ENCODE data around the gene RPL13.

Gene RPL13

DNA sequence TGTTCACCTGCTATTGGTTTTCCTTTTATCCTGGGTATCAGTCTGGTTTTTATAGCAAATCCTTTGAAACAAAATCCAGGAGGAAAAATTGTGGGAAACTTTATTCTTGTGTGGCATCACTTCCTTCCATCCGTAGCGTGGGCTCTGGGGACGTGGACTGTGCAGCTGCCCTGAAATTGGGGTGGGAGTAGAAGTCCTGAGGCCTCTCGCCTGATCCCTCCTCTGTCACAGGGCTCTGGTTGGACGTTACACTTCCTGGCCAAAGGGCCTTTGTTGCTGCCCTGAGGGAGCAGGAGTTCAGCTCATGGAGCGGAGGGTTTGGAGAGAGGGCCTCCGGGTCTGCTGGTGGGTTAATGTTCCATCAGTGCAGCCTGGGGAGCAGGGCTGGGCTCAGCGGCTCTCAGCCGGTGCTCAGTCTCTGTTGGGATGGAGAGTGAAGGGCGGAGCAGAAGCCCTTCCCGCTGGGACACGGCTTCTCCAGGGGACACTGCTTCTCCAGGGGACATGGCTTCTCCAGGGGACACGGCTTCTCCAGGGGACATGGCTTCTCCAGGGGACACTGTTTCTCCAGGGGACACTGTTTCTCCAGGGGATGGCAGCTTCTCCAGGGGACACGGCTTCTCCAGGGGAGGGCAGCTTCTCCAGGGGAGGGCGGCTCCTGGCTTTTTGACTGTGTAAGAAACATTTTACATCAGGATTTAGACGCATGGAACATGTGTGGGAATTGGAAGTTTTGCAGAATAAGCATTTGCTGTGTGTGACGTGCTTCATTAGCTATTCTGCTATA, 15.2 kb upstream of the RPL13 start:
- no peak for DNase-seq

DNA sequence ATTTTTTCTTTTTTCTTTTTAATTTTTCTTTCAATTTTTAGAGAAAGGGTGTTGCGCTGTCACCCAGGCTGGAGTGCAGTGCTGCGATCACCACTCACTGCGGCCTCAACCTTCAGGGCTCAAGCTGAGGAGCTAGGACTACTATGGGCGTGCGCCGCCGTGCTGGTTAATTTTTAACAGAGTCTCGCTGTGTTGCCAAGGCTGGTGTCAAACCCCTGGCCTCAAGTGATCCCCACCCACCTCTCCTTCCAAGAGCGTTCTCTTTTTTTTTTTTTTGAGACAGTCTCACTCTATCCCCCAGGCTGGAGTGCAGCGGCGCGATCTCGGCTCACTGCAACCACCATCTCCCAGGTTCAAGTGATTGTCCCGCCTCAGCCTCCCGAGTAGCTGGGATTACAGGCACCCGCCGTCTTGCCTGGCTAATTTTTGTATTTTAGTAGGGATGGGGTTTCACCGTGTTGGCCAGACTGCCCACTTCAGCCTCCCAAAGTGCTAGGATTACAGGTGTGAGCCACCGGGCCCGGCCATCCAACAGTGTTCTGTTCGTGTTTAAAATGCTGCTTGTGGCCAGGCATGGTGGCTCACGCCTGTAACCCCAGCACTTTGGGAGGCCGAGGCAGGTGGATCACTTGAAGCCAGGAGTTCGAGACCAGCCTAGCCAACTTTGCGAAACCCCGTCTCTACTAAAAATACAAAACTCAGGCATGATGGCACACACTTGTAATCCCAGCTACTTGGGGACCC, 14.5 kb upstream of the RPL13 start:
- no peak for DNase-seq

DNA sequence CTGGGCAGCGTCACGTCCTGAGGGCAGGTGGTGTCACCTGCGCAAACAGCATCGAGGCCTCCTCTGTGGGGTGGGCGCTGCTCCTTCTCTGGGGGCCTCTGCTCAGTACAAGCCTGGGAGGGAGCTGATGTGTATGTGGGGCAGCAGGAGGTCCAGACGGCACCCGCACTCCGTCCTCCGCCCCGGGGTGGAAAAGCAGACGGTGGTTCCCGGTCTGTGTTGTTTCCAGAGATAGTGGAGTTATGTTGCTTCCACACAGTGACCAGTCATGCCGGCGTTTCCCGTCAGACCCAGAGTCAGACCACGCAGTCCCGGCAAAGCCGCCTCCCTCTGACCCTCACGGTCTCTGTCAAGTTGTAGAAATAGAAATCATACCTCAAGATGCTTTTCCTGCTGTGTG, 13.7 kb upstream of the RPL13 start:
- no peak for DNase-seq

DNA sequence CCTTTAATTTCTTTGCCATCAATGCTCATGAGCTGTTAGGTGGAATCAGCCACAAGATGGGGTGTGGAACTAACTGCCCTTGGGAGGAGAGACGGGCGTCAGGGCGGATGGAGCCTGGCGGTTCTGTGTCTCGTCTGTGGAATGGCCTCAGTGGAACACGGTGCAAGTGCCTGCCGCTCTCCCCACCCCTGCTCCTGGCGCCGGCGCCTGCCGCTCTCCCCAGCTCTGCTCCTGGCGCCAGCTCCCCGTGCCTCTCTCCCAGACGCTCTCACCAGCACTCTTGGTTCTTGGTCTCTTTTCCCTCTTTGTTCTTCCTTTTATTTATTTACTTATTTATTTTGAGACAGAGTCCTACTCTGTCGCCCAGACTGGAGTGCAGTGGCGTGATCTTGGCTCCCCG, 13.2 kb upstream of the RPL13 start:
- no peak for DNase-seq

DNA sequence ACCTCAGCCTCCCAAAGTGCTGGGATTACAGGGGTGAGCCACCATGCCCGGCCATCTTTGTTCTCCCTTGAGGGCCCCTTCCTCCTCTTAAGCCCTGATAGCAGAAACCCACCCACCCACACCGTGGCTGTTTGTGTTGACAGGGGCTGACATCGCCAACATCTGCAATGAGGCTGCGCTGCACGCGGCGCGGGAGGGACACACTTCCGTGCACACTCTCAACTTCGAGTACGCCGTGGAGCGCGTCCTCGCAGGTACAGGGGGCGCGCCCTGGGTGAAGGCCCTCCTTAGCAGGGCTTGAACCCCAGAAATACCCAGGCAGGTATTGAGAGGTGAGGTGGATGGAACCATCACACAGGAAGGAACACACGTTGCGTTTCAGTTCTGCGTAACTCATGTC, 12.6 kb upstream of the RPL13 start:
- no peak for DNase-seq

DNA sequence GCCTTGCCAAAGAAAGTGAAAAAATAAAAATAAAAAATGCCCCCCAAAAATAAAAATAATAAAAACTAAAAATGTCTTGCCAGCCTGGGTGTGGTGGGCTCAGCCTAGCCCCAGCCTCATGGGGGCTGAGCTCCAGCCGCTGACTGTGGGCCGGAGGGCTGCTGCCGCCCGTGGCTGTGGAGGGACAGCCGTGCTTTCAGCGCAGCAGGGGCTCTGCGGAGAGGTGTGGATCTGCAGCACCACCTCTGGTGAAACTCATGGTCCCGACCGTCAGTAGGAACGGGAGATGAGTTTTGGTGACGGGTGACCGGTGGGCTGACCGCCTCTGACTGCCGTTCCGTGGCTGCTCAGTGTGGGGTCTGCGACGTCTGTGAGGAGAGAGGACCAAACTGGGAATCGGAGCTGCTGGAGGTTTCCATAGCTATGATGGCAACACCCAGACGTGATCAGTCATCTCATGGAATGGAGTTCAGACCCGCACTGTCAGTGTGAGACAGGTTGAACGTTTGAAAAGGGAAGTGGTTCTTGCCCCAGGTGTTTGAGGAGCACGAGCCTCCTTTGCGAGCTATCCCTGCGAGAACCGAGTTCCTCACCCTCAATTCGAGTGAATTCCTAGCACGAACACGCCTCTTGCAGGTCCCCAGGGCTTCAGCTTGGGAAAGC, 12.0 kb upstream of the RPL13 start:
- DNase-seq = no peak

DNA sequence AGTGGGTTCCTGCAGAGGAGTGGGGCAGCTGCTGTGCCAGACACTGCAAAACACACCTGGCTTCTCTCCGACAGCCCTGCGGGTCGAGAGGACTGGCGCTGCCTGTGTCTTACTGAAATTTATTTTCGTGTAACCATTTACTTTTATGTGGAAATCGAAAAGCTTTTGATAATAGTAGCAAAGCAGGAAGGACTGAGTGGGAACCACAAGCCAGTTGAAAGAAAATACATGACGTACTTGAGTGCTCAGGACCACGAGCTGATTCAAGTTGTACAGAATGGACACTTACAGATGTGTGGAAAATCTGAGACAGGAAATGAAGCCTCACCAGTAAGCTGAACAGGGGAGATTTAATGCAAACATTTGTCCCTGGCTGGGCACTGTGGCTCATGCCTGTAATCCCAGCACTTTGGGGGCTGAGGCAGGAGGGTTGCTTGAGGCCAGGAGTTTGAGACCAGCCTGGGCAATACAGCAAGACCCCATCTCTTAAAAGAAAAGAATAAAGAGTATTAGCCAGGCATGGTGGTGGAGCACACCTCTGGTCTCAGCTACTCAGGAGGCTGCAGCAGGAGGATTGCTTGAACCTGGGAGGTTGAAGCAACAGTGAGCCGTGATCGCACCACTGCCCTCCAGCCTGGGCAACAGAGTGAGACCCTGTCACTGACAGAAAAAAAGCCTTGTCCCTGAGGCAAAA, 11.3 kb upstream of the RPL13 start:
- no peak for DNase-seq

DNA sequence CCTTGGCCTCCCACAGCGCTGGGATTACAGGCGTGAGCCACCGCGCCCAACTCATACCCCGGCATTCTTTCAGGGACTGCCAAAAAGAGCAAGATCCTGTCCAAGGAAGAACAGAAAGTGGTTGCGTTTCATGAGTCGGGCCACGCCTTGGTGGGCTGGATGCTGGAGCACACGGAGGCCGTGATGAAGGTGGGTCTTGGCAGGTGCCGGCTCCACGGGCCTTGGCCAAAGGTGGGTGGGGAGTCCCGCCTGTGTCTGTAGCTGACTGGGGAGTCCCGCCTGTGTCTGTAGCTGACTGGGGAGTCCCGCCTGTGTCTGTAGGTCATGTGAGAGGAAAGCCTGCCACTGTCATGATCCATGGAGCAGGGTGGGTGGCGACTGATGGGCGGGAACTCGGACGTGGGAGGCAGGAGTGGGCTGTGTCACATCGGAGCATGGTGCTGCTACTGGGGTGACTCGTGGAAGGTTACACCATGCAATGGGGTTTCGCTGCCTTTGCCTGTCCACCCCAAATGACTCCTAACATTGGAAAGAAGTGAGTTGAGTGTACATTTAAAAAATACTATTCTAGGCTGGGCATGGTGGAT, 10.0 kb upstream of the RPL13 start:
- DNase-seq = no peak

DNA sequence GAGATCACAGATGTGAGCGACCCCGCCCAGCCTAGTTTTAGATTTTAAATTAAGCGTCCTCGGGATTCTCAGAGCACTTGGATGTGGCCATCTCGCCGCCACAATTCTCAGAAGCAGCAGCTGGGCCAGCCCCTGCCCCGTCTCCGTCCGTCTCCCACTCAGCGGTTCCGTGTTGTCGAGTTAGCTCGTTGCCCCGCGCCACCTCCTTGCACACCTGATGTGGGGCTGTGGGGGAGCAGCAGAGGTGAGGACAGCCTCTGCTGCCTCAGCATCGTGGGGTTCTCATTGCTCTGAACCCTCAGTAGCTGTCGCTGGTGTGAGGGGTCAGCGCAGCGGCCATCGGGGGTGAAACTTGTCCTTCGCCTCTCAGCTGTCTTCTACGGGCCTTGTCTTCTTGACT, 8.2 kb upstream of the RPL13 start:
- DNase-seq = no peak

DNA sequence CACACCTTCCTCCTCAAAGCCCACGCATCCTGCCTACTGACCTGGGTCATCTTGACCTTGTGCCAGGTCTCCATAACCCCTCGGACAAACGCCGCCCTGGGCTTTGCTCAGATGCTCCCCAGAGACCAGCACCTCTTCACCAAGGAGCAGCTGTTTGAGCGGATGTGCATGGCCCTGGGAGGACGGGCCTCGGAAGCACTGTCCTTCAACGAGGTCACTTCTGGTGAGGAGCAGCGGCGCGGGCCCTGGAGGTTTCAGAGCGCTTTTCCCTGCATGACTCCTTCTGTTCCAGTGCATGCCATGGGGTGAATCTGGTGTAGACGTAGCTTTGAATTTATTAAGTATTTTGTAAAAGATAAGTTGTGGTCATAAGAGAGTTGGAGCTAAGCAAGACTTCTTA, 7.6 kb upstream of the RPL13 start:
- no peak for DNase-seq

DNA sequence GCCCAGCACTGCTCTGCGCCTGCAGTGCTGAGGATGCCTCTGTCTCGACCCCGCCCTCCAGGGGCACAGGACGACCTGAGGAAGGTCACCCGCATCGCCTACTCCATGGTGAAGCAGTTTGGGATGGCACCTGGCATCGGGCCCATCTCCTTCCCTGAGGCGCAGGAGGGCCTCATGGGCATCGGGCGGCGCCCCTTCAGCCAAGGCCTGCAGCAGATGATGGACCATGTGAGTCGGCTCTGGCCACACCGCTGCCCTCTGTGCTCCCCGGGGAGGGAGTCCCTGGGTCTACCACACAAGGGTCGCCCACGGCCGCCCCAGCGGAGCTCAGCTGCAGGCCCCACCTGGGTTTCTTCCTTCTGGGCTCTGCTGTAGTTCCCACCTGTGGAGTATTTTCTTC, 6.7 kb upstream of the RPL13 start:
- DNase-seq = no peak

DNA sequence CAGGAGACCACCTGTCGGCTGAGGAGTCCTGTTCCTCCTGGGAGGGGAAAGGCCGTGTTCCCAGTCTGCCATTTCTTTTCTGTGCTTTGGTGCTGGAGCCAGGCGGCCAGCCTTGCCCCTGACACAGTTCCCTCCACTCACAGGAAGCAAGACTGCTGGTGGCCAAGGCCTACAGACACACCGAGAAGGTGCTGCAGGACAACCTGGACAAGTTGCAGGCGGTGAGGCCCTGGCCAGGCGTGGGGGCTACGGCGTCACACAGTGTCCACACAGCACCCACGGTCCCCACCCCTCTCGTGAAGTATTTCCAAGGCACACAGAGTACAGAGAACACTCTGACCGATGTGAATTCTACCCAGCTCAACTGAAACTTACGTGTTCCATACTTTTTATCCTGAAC, 6.1 kb upstream of the RPL13 start:
- DNase-seq = no peak

DNA sequence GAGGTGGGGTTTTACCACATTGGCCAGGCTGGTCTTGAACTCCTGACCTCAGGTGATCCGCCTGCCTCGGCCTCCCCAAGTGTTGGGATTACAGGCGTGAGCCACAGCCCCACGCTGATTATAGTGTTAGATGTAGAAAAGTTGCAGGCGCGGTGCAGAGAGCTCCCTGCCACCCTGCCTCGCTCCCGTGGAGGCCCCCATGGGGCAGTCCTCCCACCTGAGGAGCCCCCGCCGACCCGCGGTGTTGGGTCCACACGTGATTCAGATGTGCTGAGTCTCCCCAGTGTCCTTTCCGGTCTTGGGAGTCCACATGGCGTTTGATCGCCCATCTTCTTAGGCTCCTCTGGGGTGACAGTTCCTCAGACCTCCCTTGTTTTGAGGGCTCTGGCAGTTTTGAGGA, 5.2 kb upstream of the RPL13 start:
- DNase-seq = no peak

DNA sequence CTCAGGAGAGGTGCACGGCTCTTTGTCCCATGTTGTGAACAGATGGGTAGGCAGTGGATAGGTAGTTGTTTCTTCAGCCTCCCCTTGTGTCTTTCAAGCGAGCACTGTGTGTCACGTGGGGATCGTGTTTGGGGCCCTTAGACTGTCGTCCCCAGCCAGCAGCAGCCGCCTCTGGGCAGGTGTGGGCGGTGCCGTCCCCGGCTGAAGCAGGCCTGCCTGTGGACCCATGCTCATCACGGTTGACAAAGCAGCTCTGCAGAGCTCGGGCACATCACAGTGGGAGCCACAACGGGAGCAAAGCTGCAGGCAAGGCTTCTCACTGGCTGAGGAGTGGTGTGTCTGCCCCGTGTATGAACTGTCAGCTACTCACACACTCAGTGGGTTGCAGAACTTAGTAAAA, 4.7 kb upstream of the RPL13 start:
- DNase-seq = no peak

DNA sequence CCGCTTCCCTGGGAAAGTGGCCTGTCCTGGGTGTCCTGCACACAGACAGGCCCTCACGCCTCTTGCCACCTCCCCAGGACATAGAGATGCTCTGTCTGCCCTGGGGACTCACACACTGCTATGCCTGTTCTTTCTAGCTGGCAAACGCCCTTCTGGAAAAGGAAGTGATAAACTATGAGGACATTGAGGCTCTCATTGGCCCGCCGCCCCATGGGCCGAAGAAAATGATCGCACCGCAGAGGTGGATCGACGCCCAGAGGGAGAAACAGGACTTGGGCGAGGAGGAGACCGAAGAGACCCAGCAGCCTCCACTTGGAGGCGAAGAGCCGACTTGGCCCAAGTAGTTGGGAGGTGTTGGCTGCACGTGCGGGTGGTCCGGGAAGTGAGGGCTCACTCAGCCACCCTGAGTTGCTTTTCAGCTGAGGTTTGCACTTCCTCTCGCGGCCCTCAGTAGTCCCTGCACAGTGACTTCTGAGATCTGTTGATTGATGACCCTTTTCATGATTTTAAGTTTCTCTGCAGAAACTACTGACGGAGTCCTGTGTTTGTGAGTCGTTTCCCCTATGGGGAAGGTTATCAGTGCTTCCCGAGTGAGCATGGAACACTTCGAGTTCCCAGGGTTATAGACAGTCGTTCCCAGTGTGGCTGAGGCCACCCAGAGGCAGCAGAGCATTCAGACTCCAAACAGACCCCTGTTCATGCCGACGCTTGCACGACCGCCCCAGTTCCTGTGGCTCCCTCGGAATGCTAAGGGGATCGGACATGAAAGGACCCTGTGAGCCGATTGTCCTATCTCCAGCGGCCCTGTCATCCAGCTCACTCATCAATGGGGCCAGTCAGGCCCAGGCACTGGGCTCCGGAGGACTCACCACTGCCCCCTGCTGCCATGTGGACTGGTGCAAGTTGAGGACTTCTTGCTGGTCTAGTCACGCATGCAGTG, 3.5 kb upstream of the RPL13 start:
- peak; percentile 24 for DNase-seq

DNA sequence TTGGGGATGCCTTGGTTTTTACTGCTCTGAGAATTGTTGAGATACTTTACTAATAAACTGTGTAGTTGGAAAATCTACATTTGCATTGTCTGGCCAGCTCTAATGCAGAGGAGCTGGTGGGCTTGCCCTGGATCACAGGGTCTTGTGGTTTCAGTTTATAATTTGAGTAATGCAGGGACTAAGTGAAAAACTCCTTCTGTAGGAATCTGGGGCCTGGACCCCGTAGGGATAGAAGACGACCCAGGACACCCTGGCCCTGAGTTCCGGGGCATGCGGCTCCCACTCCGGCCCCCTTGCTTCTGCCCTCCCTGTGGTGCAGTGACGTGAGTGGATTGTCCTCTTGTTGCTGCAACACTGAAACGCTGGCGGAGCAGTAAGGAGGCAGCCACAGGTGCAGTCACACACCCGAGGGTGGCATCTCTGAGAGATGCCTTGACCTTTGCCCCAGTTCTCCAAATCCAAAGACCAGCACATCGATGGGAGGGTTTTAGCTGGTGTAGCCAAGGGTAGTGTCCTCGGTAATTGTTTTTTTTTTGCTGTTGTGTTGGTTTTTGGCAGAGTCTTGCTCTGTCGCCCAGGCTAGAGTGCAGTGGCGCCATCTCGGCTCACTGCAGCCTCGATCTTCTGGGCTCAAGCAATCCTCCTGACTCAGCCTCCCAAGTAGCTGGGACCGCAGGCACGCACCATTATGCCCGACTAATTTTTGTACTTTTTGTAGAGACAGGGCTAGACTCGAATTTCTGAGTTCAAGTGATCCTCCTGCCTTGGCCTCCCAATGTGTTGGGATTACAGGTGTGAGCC, 2.6 kb upstream of the RPL13 start:
- DNase-seq = no peak

DNA sequence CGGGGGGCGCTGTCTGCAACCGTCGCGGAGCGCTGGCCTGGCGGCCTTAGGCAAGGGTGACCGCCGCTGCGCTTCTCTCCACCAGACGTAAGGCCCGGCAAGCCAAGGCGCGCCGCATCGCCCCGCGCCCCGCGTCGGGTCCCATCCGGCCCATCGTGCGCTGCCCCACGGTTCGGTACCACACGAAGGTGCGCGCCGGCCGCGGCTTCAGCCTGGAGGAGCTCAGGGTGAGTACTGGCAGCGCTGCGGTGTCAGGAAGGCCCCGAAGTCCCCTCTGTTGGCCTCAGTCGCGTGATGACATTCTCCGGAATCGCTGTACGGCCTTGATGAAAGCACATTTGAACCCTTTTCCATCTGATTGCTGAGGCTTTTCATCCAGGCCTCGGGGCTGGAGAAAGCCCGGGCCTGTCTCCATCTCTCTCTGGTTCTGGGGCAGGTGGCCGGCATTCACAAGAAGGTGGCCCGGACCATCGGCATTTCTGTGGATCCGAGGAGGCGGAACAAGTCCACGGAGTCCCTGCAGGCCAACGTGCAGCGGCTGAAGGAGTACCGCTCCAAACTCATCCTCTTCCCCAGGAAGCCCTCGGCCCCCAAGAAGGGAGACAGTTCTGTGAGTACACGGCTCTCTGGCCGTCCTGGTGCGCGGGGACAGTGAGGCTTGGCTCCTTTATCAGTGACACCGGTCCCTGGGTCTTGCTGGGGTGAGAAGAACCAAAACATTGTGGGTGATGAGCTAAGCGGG, 831 bp downstream of the RPL13 start:
- DNase-seq = no peak

DNA sequence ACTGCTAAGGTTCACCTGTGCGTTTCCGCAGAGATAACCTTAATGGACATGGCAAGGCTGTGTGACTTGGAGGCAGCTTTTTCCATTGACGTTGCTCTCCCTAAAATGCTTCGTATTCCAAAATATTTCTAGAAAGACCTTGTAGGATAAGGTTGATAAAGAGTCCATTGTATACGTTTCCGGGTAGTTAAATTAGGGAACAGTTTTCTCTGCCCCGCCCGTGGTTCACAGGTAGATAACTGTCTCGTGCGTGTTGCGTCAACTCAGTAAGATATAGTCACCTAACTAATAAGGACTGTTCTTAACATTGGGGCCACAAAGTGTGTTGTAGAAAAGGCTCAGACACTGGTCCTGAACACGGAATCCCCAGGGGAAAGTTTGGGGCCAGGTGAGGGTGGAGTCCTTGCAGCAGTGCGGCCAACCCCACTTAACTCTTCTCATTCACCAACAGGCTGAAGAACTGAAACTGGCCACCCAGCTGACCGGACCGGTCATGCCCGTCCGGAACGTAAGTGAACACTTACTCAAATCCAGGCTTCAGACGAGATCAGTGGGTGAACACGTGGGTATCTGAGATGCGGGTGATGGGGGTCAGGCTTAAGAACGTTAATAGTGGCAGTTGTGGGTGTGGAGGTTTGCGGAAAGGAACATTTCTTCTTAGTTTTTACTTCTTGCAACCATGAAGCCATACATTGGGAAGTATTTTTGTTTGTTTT, 1.6 kb downstream of the RPL13 start:
- DNase-seq = no peak

DNA sequence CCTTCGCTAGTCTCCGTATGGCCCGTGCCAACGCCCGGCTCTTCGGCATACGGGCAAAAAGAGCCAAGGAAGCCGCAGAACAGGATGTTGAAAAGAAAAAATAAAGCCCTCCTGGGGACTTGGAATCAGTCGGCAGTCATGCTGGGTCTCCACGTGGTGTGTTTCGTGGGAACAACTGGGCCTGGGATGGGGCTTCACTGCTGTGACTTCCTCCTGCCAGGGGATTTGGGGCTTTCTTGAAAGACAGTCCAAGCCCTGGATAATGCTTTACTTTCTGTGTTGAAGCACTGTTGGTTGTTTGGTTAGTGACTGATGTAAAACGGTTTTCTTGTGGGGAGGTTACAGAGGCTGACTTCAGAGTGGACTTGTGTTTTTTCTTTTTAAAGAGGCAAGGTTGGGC, 2.5 kb downstream of the RPL13 start:
- no peak for DNase-seq

Measured in NCI-H1436 (cell line).